Measurements from ENCODE around the gene SYNE4.

DNA sequence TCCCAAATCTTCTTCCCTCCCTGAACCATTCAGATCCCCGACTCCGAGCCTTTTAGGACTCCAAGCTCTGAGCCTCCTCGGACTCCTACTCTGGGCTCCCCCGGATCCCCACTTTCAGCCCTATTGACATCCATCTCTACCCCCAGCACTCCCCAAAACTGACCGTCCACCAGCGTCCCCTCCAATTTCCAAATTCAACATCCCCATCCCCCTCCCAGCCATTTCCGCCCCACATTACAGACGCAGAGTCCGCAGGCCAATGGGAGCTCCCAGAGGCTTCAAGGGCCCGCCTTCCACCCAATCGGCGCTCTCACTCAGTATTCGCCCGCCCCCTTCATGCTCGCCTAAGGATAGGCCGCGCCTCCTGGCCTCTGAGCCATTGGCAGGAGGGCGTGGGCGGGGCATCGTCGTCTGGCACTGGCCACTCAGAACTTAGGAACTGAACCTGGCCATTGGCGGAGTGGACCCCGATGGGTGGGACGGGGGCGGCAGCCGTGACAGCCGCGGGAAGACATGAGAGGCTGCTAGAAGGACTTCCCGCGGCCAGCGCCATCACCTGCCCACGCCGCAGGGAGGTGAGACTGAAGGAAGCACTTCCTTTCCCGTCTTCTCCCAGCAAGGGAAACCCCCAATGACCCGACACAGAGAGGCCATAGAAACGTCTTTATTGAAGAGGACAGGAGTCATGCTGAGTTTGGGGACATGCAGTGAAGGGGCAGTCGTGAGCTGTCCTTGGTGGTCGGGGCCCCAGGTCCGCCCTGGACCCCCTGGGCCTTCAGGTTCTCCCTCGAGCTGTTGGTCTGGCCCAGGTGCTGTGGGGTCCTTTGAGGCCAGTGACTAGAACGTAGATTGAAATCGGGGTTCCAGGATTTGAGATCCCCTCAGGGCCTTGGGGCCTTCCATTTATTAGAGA, 5.7 kb upstream of the SYNE4 start, which contains the start of gene ALKBH6:
- TF ChIP-seq SIN3A (IDR thresholded peaks at IDR 0.05; ENCODE audit: borderline replicate concordance, low read depth, low read length) = peak; percentile 92; the same call in 1 of the 2 replicates
- TF ChIP-seq, protein P1, sequence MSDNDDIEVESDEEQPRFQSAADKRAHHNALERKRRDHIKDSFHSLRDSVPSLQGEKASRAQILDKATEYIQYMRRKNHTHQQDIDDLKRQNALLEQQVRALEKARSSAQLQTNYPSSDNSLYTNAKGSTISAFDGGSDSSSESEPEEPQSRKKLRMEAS (IDR thresholded peaks at IDR 0.05; ENCODE audit: low read depth) = peak; percentile 69
- TF ChIP-seq CHD2 (IDR thresholded peaks at IDR 0.05; ENCODE audit: low read length, partially characterized antibody) = peak; percentile 97
- peak; percentile 86; the same call in 1 of the 2 replicates for TF ChIP-seq ELF1 (IDR thresholded peaks at IDR 0.05)
- TF ChIP-seq, protein P2, sequence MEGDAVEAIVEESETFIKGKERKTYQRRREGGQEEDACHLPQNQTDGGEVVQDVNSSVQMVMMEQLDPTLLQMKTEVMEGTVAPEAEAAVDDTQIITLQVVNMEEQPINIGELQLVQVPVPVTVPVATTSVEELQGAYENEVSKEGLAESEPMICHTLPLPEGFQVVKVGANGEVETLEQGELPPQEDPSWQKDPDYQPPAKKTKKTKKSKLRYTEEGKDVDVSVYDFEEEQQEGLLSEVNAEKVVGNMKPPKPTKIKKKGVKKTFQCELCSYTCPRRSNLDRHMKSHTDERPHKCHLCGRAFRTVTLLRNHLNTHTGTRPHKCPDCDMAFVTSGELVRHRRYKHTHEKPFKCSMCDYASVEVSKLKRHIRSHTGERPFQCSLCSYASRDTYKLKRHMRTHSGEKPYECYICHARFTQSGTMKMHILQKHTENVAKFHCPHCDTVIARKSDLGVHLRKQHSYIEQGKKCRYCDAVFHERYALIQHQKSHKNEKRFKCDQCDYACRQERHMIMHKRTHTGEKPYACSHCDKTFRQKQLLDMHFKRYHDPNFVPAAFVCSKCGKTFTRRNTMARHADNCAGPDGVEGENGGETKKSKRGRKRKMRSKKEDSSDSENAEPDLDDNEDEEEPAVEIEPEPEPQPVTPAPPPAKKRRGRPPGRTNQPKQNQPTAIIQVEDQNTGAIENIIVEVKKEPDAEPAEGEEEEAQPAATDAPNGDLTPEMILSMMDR (IDR thresholded peaks at IDR 0.05) = no peak
- TF ChIP-seq EP300 (IDR thresholded peaks at IDR 0.05; ENCODE audit: borderline replicate concordance in 1 of 2, low read depth in 1 of 2, low read length in 1 of 2) = no peak
